ENCODE data around the gene TREML4.

Gene TREML4

GRCh38 chr6:41269166-41269565 is 41.0 kb downstream of the TREML4 start:
- H3K79me2 ChIP-seq (ENCODE audit: insufficient read depth, low read length) = no peaks in the 10 kb centered on the region
- no peak for TF ChIP-seq CTCF (conservative IDR thresholded peaks at IDR 0.05; ENCODE audit: low read length)
- no peak for TF ChIP-seq EZH2phosphoT487 (IDR thresholded peaks at IDR 0.05; ENCODE audit: borderline replicate concordance)
- no peaks in the 10 kb centered on the region for H3K9me3 ChIP-seq (ENCODE audit: insufficient read depth, low read depth, low read length)
- no peaks in the 10 kb centered on the region for H3K36me3 ChIP-seq (ENCODE audit: insufficient read depth, low read length)
- H3K9ac ChIP-seq (ENCODE audit: low read depth, low read length, poor library complexity, severe bottlenecking) = no peak overlapping the region
- H3K4me2 ChIP-seq (ENCODE audit: low read depth, low read length, poor library complexity, severe bottlenecking) = no peak overlapping the region
- H3K27me3 ChIP-seq (ENCODE audit: insufficient read depth, low read length, poor library complexity, severe bottlenecking) = no peaks in the 10 kb centered on the region
- no peak overlapping the region for H2AFZ ChIP-seq (ENCODE audit: low read length)
- no peaks in the 10 kb centered on the region for H3K9me2 ChIP-seq (replicated peaks; ENCODE audit: low read depth, low read length)
- H4K20me1 ChIP-seq (ENCODE audit: insufficient read depth, low read length, poor library complexity, severe bottlenecking) = no peaks in the 10 kb centered on the region
- H3K4me3 ChIP-seq (ENCODE audit: low read length, poor library complexity, severe bottlenecking) = no peak overlapping the region
- no peaks in the 10 kb centered on the region for H3K4me1 ChIP-seq (ENCODE audit: insufficient read depth, low read length, poor library complexity, severe bottlenecking)
- no peaks in the 10 kb centered on the region for H3F3A ChIP-seq (ENCODE audit: low read depth)

- no peaks in the 10 kb centered on the region for H3K36me3 ChIP-seq (ENCODE audit: insufficient read depth, low read length)
- no peak overlapping the region for H3K4me2 ChIP-seq (ENCODE audit: low read depth, low read length, poor library complexity, severe bottlenecking)
- no peaks in the 10 kb centered on the region for H3K9me2 ChIP-seq (replicated peaks; ENCODE audit: low read depth, low read length)
- H3K9me3 ChIP-seq (ENCODE audit: insufficient read depth, low read depth, low read length) = no peaks in the 10 kb centered on the region
- H4K20me1 ChIP-seq (ENCODE audit: insufficient read depth, low read length, poor library complexity, severe bottlenecking) = no peaks in the 10 kb centered on the region
- H3K27me3 ChIP-seq (ENCODE audit: insufficient read depth, low read length, poor library complexity, severe bottlenecking) = no peaks in the 10 kb centered on the region
- no peak overlapping the region for H3K9ac ChIP-seq (ENCODE audit: low read depth, low read length, poor library complexity, severe bottlenecking)
- no peak overlapping the region for H2AFZ ChIP-seq (ENCODE audit: low read length)
- no peaks in the 10 kb centered on the region for H3K4me1 ChIP-seq (ENCODE audit: insufficient read depth, low read length, poor library complexity, severe bottlenecking)
- H3F3A ChIP-seq (ENCODE audit: low read depth) = no peaks in the 10 kb centered on the region
- TF ChIP-seq EZH2phosphoT487 (IDR thresholded peaks at IDR 0.05; ENCODE audit: borderline replicate concordance) = no peak
- H3K79me2 ChIP-seq (ENCODE audit: insufficient read depth, low read length) = no peaks in the 10 kb centered on the region
- H3K4me3 ChIP-seq (ENCODE audit: low read length, poor library complexity, severe bottlenecking) = no peak overlapping the region
Measured at GRCh38 chr6:41269716-41270115, 41.6 kb downstream of the TREML4 start.

- Histone ChIP-seq H3K4me1 (ENCODE audit: insufficient read depth, low read length, poor library complexity, severe bottlenecking) (no peaks in the 10 kb centered on the region), H4K20me1 (ENCODE audit: insufficient read depth, low read length, poor library complexity, severe bottlenecking) (no peaks in the 10 kb centered on the region), H3K9me2 (replicated peaks; ENCODE audit: low read depth, low read length) (no peaks in the 10 kb centered on the region), H2AFZ (ENCODE audit: low read length) (no peak overlapping the region), H3K4me2 (ENCODE audit: low read depth, low read length, poor library complexity, severe bottlenecking) (no peak overlapping the region), H3K9ac (ENCODE audit: low read depth, low read length, poor library complexity, severe bottlenecking) (no peak overlapping the region), H3F3A (ENCODE audit: low read depth) (no peaks in the 10 kb centered on the region), H3K9me3 (ENCODE audit: insufficient read depth, low read depth, low read length) (no peaks in the 10 kb centered on the region), H3K79me2 (ENCODE audit: insufficient read depth, low read length) (no peaks in the 10 kb centered on the region), H3K36me3 (ENCODE audit: insufficient read depth, low read length) (no peaks in the 10 kb centered on the region), H3K27me3 (ENCODE audit: insufficient read depth, low read length, poor library complexity, severe bottlenecking) (no peaks in the 10 kb centered on the region), H3K4me3 (ENCODE audit: low read length, poor library complexity, severe bottlenecking) (no peak overlapping the region)
- TF ChIP-seq CTCF (conservative IDR thresholded peaks at IDR 0.05; ENCODE audit: low read length) = no peak
- no peak for TF ChIP-seq EZH2phosphoT487 (IDR thresholded peaks at IDR 0.05; ENCODE audit: borderline replicate concordance)
Measured at GRCh38 chr6:41271901-41272395, 43.8 kb downstream of the TREML4 start.

GRCh38 chr6:41272591-41273240 is 44.6 kb downstream of the TREML4 start:
- no peak for TF ChIP-seq CTCF (conservative IDR thresholded peaks at IDR 0.05; ENCODE audit: low read length)
- TF ChIP-seq EZH2phosphoT487 (IDR thresholded peaks at IDR 0.05; ENCODE audit: borderline replicate concordance) = no peak
- Histone ChIP-seq H3K4me2 (ENCODE audit: low read depth, low read length, poor library complexity, severe bottlenecking) (no peak overlapping the region), H3K79me2 (ENCODE audit: insufficient read depth, low read length) (no peaks in the 10 kb centered on the region), H3K9me2 (replicated peaks; ENCODE audit: low read depth, low read length) (no peaks in the 10 kb centered on the region), H3K4me3 (ENCODE audit: low read length, poor library complexity, severe bottlenecking) (no peak overlapping the region), H3K36me3 (ENCODE audit: insufficient read depth, low read length) (no peaks in the 10 kb centered on the region), H3K9me3 (ENCODE audit: insufficient read depth, low read depth, low read length) (no peaks in the 10 kb centered on the region), H2AFZ (ENCODE audit: low read length) (no peak overlapping the region), H4K20me1 (ENCODE audit: insufficient read depth, low read length, poor library complexity, severe bottlenecking) (no peaks in the 10 kb centered on the region), H3K27me3 (ENCODE audit: insufficient read depth, low read length, poor library complexity, severe bottlenecking) (no peaks in the 10 kb centered on the region), H3K4me1 (ENCODE audit: insufficient read depth, low read length, poor library complexity, severe bottlenecking) (no peaks in the 10 kb centered on the region), H3K9ac (ENCODE audit: low read depth, low read length, poor library complexity, severe bottlenecking) (no peak overlapping the region), H3F3A (ENCODE audit: low read depth) (no peaks in the 10 kb centered on the region)
